Left renal pelvis (tissue), 4 donors: ENCODE results near the gene TIGD7. TPM values are rescaled to one million over a fixed set of nuclear protein-coding genes. Genes with fewer than 3 reads are reported as not detected.

Experiments used
- DNase-seq, 4 donors: peaks; one replicate each; pipeline ENCODE4 v3.0.0-alpha.2; 2013; ENCODE audit warnings: low read depth in 4 of 4, low spot score in 3 of 4
- polyA plus RNA-seq, 4 donors: library from polyadenylated mRNA; unstranded; fragments of 120-200 nt; gene quantifications; one replicate each; pipeline ENCODE4 v1.2.1, GENCODE V29; 2013; ENCODE audit not compliant: insufficient read length in 4 of 4

TIGD7 gene, protein sequence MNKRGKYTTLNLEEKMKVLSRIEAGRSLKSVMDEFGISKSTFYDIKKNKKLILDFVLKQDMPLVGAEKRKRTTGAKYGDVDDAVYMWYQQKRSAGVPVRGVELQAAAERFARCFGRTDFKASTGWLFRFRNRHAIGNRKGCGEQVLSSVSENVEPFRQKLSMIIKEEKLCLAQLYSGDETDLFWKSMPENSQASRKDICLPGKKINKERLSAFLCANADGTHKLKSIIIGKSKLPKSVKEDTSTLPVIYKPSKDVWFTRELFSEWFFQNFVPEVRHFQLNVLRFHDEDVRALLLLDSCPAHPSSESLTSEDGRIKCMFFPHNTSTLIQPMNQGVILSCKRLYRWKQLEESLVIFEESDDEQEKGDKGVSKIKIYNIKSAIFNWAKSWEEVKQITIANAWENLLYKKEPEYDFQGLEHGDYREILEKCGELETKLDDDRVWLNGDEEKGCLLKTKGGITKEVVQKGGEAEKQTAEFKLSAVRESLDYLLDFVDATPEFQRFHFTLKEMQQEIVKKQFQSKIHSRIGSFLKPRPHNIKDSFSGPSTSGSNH
- 10 to 100 TPM; 12.6 to 16.4 (median 13.4) TPM for polyA plus RNA-seq

DNA sequence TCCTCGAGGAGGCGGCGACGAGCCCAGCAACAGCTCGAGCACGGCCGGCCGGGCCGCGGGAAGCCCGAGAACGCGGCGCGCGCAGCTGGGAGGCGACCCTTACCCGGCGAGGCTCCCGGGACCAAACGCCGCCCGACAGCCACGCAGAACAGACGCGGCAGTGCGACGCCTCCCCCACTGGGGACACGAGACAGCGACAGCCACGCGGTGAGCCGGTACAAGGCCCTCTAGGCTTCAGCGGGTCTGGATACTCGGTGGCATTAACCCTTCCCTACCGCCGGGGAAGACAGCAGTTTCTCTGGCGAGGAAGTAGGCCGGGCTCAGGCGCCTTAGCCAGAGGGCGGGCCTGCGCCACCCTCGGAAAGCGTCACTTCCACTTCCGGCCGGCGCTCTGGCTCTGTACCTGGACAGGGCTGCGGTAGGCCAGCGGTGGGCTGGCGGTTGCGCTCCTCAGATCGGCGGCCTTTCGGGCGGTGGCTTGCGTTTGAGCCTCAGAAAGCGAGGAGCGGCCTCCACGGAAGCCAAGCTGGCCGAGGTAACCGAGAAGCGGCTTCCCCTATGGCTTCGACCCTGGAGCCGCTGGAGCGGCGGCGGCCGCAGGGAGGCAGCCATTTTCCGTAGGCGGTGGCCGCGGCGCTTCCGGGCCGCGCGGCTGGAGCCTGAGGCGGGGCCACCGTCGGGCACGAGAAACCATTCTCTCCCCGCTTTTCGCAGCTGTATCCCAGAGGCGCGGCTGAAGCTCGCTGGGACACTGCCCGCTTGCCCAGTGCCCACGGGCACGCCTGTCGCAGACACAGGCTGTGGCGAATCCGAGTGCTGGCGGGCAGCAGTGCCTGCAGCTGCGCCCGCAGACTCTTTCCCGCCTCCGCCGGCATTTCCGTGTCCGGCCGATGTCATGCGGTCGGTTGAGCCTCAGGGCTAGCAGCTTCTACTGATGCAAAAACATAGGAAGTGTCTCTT lies at the start of gene TIGD7, which contains the start of gene ZNF75A:
Gene TIGD7 (minus strand): TSS at position 322 of the 960 bp plus-strand sequence. CDS start 4,816 bp downstream, outside the sequence.
Gene ZNF75A (plus strand): TSS at position 389 of the 960 bp plus-strand sequence. CDS start 2,932 bp downstream, outside the sequence.
- peak; percentile 74 to 85 (median 82) for DNase-seq

DNA sequence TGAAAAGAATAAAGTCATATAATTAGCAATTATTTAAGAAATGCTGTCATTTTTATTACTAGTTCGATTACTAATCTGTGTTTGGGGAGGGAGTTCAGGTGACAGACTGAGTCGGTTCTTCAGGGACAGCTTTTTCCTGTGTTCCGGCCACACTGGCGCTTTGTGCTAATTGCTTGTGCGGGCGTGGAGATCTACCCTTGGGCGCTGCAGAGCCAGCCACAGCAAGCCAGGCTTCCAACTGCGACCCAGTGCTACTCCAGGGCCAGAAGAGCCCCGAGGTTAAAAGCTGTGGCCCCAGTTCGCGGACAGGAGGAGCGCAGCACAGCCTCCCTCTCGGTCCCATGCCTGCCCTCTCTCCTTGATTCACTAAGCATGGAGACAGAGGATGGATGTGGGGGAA lies 43.9 kb upstream of the TIGD7 start:
- no peak for DNase-seq

DNA sequence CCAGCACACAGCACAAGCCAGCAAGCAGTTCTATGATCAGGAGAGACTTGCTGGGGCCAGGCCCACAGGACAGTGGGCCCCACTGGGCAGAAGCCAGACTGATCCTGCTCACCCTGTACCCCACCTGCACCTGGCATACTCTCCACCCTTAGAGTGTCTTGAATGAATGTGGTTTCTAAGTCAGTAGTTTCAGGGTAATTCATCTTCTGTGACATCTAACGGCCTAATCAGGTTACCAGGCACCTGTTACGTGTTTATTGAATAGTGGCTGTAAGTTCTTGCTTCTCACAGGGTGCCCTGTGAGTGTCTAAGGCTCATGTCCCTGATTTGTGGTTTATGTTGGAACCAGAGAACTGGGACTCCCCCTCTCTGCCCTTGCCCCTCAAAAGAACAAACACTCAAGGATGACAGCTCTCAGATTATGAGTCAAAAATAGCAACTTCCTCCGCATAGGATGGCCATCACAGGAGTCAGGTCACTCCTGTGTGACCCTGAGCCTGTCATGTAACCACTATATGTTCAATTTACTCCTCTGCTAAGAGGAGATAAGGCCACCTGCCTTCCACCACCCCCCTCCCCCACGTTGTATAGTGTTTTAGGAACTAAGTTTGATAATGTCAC lies 43.4 kb upstream of the TIGD7 start:
- DNase-seq, result no peak

DNA sequence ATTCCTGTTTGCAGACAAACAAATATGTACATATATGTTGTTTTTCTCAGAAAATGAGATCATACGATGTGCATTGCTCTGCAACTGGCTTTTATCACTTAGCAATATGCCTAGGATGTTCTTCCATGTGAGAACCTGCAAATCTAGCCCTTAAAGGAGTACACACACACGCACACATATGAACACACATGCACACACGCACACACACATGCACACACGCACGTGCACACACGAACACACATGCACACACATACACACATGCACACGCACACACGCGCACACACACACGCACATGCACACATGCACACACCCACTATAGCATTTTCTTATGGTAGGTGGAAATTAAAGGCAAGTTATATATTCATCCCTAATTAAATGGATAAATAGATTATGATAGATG lies 42.4 kb upstream of the TIGD7 start:
- no peak for DNase-seq

DNA sequence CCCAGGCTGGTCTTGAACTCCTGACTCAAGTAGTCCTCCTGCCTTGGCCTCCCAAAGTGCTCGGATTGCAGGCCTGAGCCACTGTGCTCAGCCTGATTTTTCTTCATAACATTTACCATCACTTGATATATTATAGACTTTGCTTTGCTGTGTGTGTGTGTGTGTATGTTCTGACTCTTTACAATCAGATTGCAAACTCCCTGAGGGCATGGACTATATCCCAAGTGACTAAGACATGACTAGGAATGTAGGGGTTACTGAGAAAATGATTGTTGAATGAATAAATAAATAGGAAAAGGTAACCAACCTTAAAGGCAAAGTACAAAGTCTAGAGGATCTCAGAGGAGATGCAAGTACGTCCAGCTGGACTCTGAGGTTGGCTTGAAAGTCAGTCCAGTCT lies 40.8 kb upstream of the TIGD7 start:
- no peak for DNase-seq

DNA sequence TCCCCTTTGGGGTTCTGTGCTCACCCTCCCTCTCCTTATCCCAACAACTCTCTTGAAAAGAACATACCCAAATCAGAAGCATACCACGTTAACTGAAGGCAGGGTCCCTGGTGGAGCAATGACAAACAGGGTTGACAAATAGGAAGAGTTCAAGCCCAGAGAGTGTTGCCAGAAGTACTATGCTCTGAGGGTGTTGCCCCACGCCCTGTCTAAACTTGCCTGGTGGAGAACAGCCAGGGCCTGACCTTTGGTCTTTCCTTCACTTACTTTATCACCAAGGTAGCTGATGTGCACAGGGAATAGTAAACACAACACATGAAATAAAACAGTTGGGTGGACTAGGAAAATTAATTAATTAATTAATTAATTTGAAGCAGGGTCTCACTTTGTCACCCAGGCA lies 23.4 kb upstream of the TIGD7 start:
- no peak for DNase-seq

DNA sequence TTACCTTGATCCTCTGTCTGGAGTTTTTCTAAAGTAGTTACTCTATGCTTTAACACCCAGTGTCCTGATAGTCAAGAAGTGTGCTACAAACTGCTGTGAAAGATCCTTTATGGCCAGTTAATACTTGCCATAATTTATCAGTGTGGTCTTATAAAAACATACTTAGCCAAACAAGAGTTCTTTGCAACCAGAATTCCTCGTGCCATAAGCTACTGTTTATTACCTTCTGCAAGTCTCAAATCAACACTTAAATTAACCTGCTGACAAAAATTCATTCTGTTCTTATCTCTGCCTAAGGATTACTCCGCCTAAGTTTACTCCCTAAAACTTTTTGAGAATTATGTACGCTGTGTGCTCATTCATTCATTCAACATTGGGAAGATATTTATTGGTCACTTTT lies 22.9 kb upstream of the TIGD7 start:
- DNase-seq, result no peak

DNA sequence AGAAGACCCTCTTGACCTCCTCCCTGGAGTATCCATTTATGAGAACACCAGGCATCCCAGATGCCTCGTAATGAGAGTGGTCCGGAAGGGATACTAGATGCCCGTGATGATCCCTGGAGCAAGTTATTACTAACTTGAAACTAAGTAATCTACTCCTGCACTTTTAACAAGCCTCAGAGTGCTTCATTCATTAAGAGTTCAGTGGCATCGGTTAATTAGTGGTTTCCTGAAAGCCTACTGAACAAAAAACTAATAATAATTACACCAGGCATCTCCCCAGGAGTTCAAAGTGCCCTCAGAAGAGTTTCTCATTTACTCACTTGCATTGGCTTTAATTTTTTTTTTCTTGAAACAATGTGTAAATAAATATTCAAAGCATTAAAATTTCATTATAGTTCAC lies 22.3 kb upstream of the TIGD7 start:
- no peak for DNase-seq

DNA sequence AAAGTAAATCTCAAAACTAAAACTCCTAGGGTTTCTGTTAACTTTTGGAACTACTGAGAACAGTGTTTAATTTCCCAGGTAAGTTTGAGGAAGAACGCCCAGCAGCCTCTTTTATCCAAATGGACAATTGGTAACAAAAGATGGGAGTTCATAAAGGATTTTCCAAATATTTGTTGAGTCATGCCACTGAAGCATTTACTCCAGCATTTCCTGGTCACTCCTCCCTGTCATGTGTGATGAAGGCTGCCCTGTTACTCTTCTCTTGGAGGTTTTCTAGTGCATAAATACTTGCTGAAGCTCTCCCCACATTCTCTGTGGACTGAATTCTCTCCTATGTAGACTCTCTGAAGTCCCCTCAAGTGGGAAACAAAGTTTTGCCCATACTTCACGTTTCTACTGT lies 16.6 kb upstream of the TIGD7 start:
- DNase-seq, result no peak

DNA sequence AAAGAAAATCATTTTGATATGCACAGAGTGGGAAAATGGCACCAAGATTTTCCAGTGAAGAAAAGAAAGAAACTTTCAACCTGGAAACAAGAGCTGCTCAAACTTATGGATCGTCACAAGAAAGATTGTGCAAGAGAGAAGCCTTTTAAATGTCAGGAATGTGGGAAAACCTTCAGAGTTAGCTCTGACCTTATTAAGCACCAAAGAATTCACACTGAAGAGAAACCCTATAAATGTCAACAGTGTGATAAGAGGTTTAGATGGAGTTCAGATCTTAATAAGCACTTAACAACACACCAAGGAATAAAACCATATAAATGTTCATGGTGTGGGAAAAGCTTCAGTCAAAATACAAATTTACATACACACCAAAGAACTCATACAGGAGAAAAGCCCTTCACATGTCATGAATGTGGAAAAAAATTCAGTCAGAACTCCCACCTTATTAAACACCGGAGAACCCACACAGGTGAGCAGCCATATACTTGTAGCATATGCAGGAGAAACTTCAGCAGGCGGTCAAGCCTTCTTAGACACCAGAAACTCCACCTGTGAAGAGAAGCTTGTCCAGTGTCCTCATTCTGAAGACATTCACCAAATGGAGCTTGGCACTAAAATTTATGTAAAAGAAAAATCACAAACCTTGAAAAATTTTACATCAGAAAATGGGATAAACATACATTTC lies 12.2 kb upstream of the TIGD7 start:
- DNase-seq, result no peak

DNA sequence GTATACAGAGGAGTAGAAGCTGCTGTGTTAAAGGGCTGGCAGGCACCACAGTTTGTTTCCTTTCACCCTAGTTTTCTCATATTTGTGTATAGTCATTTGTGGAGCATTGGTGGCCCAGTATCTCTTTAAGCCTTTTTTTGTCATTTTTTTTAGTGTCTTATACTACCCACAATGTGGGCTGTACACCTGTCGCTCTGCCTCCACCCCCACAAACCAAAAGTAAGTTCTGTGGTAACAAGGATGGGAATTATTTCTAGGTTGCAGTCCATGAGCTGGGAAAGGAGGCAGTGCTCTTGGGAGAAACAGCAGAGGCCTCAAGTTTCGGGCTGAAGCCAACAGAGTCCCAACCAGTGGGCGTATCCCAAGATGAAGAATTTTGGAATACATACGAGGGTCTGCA lies 6.3 kb upstream of the TIGD7 start:
- DNase-seq, result no peak

DNA sequence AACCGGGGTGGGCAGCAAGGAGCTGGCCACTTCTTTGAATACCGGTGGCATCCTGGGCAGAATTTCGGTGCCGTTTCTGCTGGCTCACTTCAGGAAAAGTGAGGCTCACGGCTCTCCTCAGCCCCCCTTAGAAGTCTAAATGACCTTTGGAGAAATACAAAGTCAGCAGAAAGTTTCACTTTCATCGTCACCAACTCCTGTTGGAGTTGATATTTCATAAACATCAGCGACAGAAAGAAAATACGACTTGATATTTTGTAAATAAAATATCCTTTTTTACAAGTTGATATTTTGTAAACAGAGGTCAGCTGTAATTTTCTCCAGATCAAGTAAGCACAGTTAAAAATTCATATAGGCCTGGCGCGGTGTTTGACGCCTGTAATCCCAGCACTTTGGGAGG lies 848 bp upstream of the TIGD7 start:
- DNase-seq, result no peak

DNA sequence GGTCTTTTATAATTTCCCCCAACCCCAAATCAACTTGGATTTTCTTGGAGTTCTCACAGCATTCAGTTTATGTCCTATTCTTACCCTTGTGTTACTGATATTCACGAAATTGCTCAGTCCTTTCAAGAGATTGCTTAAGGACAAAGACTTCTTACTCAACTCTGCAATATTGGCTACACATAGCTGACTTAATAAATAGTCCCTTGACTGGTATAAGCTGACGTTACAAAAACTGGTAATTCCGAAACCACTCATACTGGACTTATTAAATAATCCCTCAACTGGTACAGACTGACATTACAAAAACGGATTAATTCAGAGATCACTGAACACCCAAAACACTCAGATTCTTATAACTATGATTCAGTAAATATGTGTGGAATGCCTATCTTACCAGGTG lies 860 bp downstream of the TIGD7 start:
- no peak for DNase-seq

DNA sequence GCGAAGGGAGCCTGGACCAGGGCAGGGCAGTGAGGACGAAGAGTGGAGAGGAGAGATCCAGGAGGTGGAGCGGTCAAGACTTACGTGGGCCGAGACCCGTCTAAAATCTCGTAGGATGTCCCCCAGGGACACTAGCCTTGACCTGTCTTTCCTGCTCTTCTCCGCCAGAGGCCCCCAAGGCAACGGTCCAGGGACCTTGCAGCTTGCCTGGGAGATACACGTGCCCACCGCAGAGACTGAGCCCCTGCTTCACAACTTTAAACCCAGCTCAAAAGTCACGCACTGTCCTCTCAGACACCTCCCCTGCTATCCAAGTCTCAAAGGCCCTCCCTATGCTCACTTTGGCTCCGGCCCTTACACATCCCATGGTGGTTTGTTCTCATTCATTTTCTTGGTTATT lies 9.4 kb downstream of the TIGD7 start:
- no peak for DNase-seq

DNA sequence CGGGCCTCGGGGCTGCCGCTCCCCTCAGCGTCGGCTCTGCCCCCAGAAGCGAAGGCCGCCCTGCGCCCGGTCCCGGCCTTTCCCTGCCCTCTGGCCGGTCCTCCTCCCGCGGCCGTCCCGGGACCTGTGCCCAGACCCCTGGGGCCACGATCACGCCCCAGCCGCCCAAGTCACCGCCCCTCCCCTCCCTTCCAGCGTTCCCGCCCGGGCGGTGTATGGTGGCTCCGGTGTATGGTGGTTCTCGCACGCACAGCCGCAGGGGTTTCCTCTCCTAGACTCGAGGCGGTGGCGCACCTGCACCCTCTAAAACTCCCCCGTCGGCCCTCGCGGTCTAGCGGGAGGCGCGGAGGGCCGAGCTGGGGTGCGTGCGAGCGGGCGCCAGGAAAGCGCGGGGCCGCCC lies 10.0 kb downstream of the TIGD7 start:
- DNase-seq, result no peak

DNA sequence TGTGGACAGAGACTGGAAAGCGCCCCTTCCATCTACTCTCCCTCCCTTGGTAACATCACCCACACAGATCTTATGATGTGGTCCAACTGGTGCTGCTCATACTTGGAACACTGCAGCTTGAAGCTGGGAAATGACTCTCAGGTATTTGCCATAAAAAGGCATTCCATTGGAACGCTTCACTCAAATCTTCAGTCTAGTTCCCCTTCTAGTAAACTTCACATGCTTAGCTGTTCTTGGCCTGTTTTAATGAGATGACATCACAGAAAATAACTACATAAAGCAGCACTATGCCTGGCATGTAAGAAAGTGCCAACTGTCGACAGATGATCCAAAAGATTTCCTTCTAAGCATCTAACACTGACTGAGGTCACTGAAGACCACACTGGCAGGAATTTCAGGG lies 12.6 kb downstream of the TIGD7 start:
- no peak for DNase-seq

DNA sequence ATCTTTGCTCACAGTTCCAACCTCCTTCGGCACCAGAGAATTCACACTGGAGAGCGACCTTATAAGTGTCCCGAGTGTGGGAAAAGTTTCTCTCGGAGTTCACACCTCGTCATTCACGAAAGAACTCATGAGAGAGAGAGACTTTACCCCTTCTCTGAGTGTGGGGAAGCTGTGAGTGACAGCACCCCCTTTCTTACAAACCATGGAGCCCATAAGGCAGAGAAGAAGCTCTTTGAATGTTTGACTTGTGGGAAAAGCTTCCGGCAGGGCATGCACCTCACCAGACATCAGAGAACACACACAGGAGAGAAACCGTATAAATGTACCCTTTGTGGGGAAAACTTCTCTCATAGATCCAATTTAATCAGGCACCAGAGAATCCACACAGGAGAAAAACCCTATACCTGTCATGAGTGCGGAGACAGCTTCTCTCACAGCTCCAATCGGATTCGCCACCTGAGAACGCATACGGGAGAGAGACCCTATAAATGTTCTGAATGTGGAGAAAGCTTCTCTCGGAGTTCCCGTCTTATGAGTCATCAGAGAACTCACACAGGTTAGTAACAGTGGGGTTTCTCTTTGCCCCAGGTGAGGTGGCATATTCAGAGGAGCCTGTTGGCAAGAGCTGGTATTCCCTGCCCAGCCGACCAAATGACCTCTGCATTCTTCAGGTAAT lies 15.1 kb downstream of the TIGD7 start:
- DNase-seq, result no peak

DNA sequence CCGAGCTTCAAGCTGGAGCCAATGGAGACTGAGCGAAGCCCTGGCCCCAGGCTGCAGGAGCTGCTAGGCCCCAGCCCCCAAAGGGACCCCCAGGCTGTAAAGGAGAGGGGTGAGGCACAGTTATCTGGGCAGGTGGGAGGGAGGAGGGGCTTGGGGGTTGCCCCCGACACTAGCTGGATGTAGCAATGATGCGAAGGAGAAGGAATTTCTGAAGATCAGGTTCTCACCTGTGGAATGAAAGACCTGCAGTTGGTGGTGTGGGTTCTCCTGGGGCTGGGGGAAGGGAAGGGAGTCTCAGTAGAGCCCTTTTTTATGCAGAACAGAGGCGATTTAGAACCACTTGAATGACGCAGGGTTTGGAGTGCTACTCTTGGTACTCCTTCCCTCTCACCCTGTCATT lies 20.1 kb downstream of the TIGD7 start:
- DNase-seq, result no peak
